Activated T-cell treated with anti-CD3 and anti-CD28 coated beads, Interleukin-2, amount 50 U/mL, for 4 hours (primary cell): ENCODE data around the gene BTD. TPM values are rescaled to one million over a fixed set of nuclear protein-coding genes. Genes with fewer than 3 reads are reported as not detected.

Experiments used
- ATAC-seq, 2 donors: fragments of 200-7000 bp; cut with Tn5 transposase; one replicate each; pipeline ENCODE4 v1.10.0; 2021
- DNase-seq: peaks from one replicate; pipeline ENCODE4 v3.0.0-alpha.2; 2020
- H3K27me3 Mint-ChIP-seq: one replicate; pipeline ENCODE4 v1.8.0; 2021; ENCODE audit warnings: low read depth, mixed read lengths
- H3K36me3 Mint-ChIP-seq: one replicate; pipeline ENCODE4 v1.8.0; 2022; ENCODE audit warnings: mixed read lengths; ENCODE audit not compliant: insufficient read depth
- H3K4me1 Mint-ChIP-seq: one replicate; pipeline ENCODE4 v1.8.0; 2021; ENCODE audit warnings: low read depth, mixed read lengths
- H3K4me3 Mint-ChIP-seq: one replicate; pipeline ENCODE4 v1.8.0; 2021; ENCODE audit warnings: mild to moderate bottlenecking, moderate library complexity, mixed read lengths
- H3K9me3 Mint-ChIP-seq: one replicate; pipeline ENCODE4 v1.8.0; 2021; ENCODE audit warnings: mixed read lengths
- total RNA-seq, 3 donors: library from RNA; stranded (reverse); gene quantifications; one replicate each; pipeline ENCODE4 v1.2.1, GENCODE V29; 2021

The BTD gene
- total RNA-seq, 3 donors from 2014 or later, result 3.0 to 3.3 (median 3.0) TPM

- Mint-ChIP-seq H3K9me3 (peaks cover 22% of the 10 kb centered on the region), H3K4me1 (peaks cover 13% of the 10 kb centered on the region), H3K36me3 (peaks cover 8% of the 10 kb centered on the region), H3K27me3 (peaks cover 4% of the 10 kb centered on the region), H3K4me3 (no peak overlapping the region)
- no peak for ATAC-seq
- DNase-seq, result no peak
These were observed 52.6 kb downstream of the BTD start for GRCh38 chr3:15654127-15654526.

- peaks cover 22% of the 10 kb centered on the region for H3K9me3 Mint-ChIP-seq
These were observed 53.3 kb downstream of the BTD start for GRCh38 chr3:15654891-15655290.

DNA sequence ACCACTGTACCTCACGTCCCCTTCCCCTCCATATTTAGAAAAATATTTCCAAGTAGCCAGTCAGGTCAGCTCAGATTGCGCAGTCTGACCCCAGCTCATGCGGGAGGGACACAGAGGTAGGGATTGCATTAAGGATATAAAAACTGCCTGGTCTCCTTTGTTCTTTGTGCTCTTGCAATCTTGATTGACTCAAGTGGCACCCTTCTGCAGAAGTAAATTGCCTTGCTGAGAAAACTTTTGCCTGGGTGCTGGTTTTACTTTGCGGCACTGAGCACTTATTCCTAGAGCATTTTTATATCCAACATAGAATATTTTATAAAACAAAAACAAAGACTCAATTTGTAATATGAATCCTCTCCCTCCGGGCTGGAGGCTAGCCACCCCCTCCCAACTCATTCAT is 54.8 kb downstream of the BTD start:
- DNase-seq, result no peak
- ATAC-seq, result no peak
- peaks cover under 1% of the 10 kb centered on the region for H3K27me3 Mint-ChIP-seq
- H3K36me3 Mint-ChIP-seq, result peaks cover 8% of the 10 kb centered on the region
- peaks cover 22% of the 10 kb centered on the region for H3K9me3 Mint-ChIP-seq
- H3K4me3 Mint-ChIP-seq, result no peak overlapping the region
- peaks cover 12% of the 10 kb centered on the region for H3K4me1 Mint-ChIP-seq

More at GRCh38 chr3:15654891-15655290, 53.3 kb downstream of the BTD start:
- H3K36me3 Mint-ChIP-seq, result peaks cover 8% of the 10 kb centered on the region
- no peak overlapping the region for H3K4me3 Mint-ChIP-seq
- peaks cover 4% of the 10 kb centered on the region for H3K27me3 Mint-ChIP-seq
- H3K4me1 Mint-ChIP-seq, result peaks cover 11% of the 10 kb centered on the region
- DNase-seq (no peak), ATAC-seq (no peak)

- Mint-ChIP-seq H3K36me3 (peaks cover 8% of the 10 kb centered on the region), H3K4me3 (no peak overlapping the region), H3K4me1 (peaks cover 12% of the 10 kb centered on the region), H3K27me3 (no peaks in the 10 kb centered on the region), H3K9me3 (peaks cover 22% of the 10 kb centered on the region)
- ATAC-seq, result no peak
- no peak for DNase-seq
These were observed 55.5 kb downstream of the BTD start for GRCh38 chr3:15657016-15657415.

GRCh38 chr3:15659254-15659975 is 57.9 kb downstream of the BTD start:
- Mint-ChIP-seq H3K36me3 (peaks cover 10% of the 10 kb centered on the region), H3K9me3 (peaks cover 22% of the 10 kb centered on the region), H3K27me3 (no peaks in the 10 kb centered on the region), H3K4me3 (no peak overlapping the region), H3K4me1 (peaks cover 12% of the 10 kb centered on the region)
- no peak for ATAC-seq
- no peak for DNase-seq

DNA sequence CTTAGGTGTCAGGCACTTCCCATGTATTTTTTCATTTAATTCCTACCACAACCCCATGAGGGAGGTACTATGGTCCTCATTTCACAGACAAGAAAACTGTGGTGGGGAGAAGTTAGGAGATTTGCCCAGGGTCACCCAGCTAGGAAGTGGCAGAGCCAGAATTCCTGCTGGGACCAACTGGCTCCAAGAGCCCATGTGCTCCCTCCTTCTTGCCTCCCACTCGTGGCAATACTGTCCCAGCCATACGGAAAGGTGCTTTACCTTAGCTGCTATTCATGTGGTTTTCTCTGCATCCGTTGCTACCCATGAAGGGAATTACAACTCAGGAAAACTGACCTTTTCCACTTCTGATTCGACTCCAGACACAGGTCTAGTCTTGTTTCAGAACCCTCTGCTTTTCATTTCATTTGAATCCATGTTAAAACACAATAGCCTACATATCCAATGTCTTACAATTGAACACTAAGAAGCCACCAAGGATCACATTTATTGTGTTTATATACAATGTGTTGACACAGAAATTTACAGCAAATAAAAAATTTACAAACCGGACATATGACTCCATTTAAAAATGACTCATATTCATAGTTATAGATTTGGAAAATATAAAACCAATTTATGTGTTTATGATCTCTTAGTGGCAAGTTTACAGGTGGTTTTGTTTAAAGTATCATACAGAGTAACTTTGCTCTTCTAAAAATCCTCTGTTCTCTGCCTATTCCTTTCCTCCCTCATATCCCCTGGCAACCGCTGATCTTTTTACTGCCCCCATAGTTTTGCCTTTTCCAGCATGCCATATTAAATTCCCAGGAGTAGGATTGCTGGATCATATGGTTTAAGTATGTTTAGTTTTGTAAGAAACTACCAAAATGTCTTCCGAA is 58.8 kb downstream of the BTD start:
- Mint-ChIP-seq H3K4me3 (no peak overlapping the region), H3K36me3 (peaks cover 10% of the 10 kb centered on the region), H3K27me3 (no peaks in the 10 kb centered on the region), H3K9me3 (peaks cover 19% of the 10 kb centered on the region), H3K4me1 (peaks cover 12% of the 10 kb centered on the region)
- DNase-seq (no peak), ATAC-seq (no peak)

GRCh38 chr3:15664144-15664543 is 62.6 kb downstream of the BTD start:
- peaks cover 32% of the 10 kb centered on the region for H3K4me1 Mint-ChIP-seq
- no peaks in the 10 kb centered on the region for H3K9me3 Mint-ChIP-seq
- H3K36me3 Mint-ChIP-seq, result peaks cover 15% of the 10 kb centered on the region
- H3K27me3 Mint-ChIP-seq, result no peaks in the 10 kb centered on the region
- no peak for ATAC-seq
- no peak for DNase-seq
- H3K4me3 Mint-ChIP-seq, result no peak overlapping the region

GRCh38 chr3:15665510-15666150 is 64.1 kb downstream of the BTD start:
- ATAC-seq, result no peak
- no peaks in the 10 kb centered on the region for H3K9me3 Mint-ChIP-seq
- no peaks in the 10 kb centered on the region for H3K27me3 Mint-ChIP-seq
- no peak overlapping the region for H3K4me3 Mint-ChIP-seq
- H3K36me3 Mint-ChIP-seq, result peaks cover 24% of the 10 kb centered on the region
- DNase-seq, result no peak
- peaks cover 21% of the 10 kb centered on the region for H3K4me1 Mint-ChIP-seq

DNA sequence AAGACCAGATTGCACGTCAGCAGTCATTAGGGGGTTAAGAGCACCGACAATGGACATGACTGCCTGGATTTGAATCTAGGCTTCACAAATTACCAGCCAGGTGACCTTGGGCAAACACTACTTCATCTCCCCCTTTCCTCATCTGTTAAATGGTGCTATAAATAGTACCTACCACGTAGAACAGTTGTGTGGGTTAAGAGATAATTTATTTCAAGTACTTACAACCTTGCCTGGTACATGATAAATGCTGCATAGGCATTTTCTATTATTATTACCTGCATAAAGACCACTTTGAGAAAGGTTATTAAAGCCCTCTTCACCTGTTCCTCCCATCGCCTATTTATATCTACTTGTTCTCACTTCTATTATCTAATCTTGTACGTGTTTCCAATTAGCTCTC is 64.7 kb downstream of the BTD start:
- no peak for DNase-seq
- Mint-ChIP-seq H3K27me3 (no peaks in the 10 kb centered on the region), H3K9me3 (no peaks in the 10 kb centered on the region), H3K4me1 (peaks cover 21% of the 10 kb centered on the region), H3K4me3 (no peak overlapping the region), H3K36me3 (peaks cover 28% of the 10 kb centered on the region)
- no peak for ATAC-seq

DNA sequence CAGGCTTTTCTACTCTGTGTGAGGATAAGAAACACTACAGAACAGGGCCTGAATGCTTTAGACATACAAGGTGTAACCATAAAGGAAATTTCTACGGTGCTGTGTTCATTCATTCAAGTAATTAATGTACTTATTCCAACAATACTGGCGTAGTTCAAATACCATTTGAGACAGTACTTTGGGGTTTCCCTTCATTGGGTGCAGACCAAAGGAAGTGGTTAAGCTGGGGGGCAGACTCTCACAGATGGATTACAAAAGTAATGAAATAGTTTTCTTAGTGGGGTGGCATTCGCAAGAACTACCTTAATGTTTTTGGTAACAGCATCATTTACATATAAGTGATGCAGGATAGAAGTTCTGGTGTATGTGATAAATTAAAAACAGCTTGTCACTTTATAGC is 65.9 kb downstream of the BTD start:
- no peaks in the 10 kb centered on the region for H3K27me3 Mint-ChIP-seq
- ATAC-seq (peak; percentile 67 to 69), DNase-seq (no peak)
- no peaks in the 10 kb centered on the region for H3K9me3 Mint-ChIP-seq
- H3K4me3 Mint-ChIP-seq, result no peak overlapping the region
- peaks cover 21% of the 10 kb centered on the region for H3K4me1 Mint-ChIP-seq
- H3K36me3 Mint-ChIP-seq, result peaks cover 31% of the 10 kb centered on the region

- peaks cover 3% of the 10 kb centered on the region for H3K4me1 Mint-ChIP-seq
- no peaks in the 10 kb centered on the region for H3K9me3 Mint-ChIP-seq
- H3K4me3 Mint-ChIP-seq, result no peak overlapping the region
- H3K36me3 Mint-ChIP-seq, result peaks cover 20% of the 10 kb centered on the region
- no peaks in the 10 kb centered on the region for H3K27me3 Mint-ChIP-seq
- ATAC-seq (no peak), DNase-seq (no peak)
These were observed 72.0 kb downstream of the BTD start for GRCh38 chr3:15673536-15673935.

DNA sequence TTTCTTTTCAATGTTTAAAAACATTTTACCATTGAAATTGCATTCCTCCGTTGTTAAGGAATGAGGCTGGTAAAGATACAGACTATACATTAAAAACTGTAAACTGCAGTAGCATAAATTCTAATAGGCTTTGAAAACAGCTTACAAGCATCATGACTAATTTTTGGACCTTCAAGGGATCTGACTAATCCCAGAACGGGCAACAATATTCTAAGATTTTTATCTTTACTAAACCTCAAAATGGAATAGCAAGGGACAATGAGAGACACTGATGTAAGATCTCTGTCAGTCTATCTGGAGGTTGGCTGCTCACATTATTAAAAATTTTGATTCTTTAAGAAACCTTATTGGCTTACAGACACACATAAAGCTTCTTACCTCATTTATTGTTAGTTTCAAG is 74.7 kb downstream of the BTD start:
- H3K9me3 Mint-ChIP-seq, result no peaks in the 10 kb centered on the region
- no peaks in the 10 kb centered on the region for H3K4me1 Mint-ChIP-seq
- peaks cover 14% of the 10 kb centered on the region for H3K36me3 Mint-ChIP-seq
- no peaks in the 10 kb centered on the region for H3K27me3 Mint-ChIP-seq
- ATAC-seq (no peak), DNase-seq (no peak)
- H3K4me3 Mint-ChIP-seq, result no peak overlapping the region

GRCh38 chr3:15679306-15679705 is 77.8 kb downstream of the BTD start:
- no peak overlapping the region for H3K4me3 Mint-ChIP-seq
- no peaks in the 10 kb centered on the region for H3K9me3 Mint-ChIP-seq
- no peaks in the 10 kb centered on the region for H3K4me1 Mint-ChIP-seq
- H3K27me3 Mint-ChIP-seq, result no peaks in the 10 kb centered on the region
- no peak for ATAC-seq
- peaks cover 12% of the 10 kb centered on the region for H3K36me3 Mint-ChIP-seq
- no peak for DNase-seq

GRCh38 chr3:15681668-15682067 is 80.1 kb downstream of the BTD start:
- Mint-ChIP-seq H3K4me3 (no peak overlapping the region), H3K9me3 (no peaks in the 10 kb centered on the region), H3K4me1 (no peaks in the 10 kb centered on the region), H3K36me3 (peaks cover 23% of the 10 kb centered on the region), H3K27me3 (no peaks in the 10 kb centered on the region)
- no peak for ATAC-seq
- DNase-seq, result no peak
